Gastroesophageal sphincter (tissue), 3 donors: ENCODE results near the gene HIVEP3.

Source experiments
- POLR2A ChIP-seq, 2 donors: fragments of 450-650 bp; IDR thresholded peaks; one replicate each; pipeline ENCODE4 v1.6.1; 2017; ENCODE audit warnings: antibody characterized with exemption in 2 of 2, mild to moderate bottlenecking in 2 of 2, moderate library complexity in 1 of 2
- POLR2AphosphoS5 ChIP-seq: sonication (generic); formaldehyde crosslinking; IDR thresholded peaks from one replicate; pipeline ENCODE4 v1.6.1; 2017; ENCODE audit warnings: antibody characterized with exemption
- TF ChIP-seq, protein P1 (sequence below), 4 experiments: fragments of 200-600 bp in 2 of 4; fragments of 450-650 bp in 2 of 4; sonication (generic) in 1 of 4; IDR thresholded peaks; one replicate each; pipeline ENCODE4 v1.5.1; 2017 to 2019; ENCODE audit warnings: antibody characterized with exemption in 4 of 4, mild to moderate bottlenecking in 2 of 4, moderate library complexity in 2 of 4

- TF ChIP-seq, protein P1, sequence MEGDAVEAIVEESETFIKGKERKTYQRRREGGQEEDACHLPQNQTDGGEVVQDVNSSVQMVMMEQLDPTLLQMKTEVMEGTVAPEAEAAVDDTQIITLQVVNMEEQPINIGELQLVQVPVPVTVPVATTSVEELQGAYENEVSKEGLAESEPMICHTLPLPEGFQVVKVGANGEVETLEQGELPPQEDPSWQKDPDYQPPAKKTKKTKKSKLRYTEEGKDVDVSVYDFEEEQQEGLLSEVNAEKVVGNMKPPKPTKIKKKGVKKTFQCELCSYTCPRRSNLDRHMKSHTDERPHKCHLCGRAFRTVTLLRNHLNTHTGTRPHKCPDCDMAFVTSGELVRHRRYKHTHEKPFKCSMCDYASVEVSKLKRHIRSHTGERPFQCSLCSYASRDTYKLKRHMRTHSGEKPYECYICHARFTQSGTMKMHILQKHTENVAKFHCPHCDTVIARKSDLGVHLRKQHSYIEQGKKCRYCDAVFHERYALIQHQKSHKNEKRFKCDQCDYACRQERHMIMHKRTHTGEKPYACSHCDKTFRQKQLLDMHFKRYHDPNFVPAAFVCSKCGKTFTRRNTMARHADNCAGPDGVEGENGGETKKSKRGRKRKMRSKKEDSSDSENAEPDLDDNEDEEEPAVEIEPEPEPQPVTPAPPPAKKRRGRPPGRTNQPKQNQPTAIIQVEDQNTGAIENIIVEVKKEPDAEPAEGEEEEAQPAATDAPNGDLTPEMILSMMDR (IDR thresholded peaks at IDR 0.05) = no peak
- TF ChIP-seq POLR2AphosphoS5 (no peak), POLR2A (IDR thresholded peaks at IDR 0.05) (no peak)
These were observed 58.5 kb downstream of the HIVEP3 start for GRCh38 chr1:41860214-41860613.
